Thymus (tissue), 11 donors: ENCODE measurements around the gene FUT8. TPM values are rescaled to one million over a fixed set of nuclear protein-coding genes. Genes with fewer than 3 reads are reported as not detected.

Experiments
- DNase-seq, 9 donors: peaks; one replicate each; pipeline ENCODE4 v3.0.0-alpha.2; 2013; ENCODE audit warnings: low spot score in 9 of 9, low read depth in 6 of 9, missing footprints in 1 of 9
- H3K27ac ChIP-seq, 2 donors: one replicate each; pipeline ENCODE4 v1.5.1; 2013; ENCODE audit warnings: control low read depth in 1 of 2, low read depth in 1 of 2, low read length in 1 of 2, mild to moderate bottlenecking in 1 of 2, moderate library complexity in 1 of 2
- H3K27me3 ChIP-seq, 2 donors: one replicate each; pipeline ENCODE4 v1.5.1; 2013; ENCODE audit warnings: low read length in 1 of 2; ENCODE audit not compliant: control insufficient read depth in 2 of 2, insufficient read depth in 1 of 2
- H3K36me3 ChIP-seq, 2 donors: one replicate each; pipeline ENCODE4 v1.5.1; 2013; ENCODE audit warnings: low read length in 1 of 2, mild to moderate bottlenecking in 1 of 2, moderate library complexity in 1 of 2; ENCODE audit not compliant: control insufficient read depth in 2 of 2, insufficient read depth in 2 of 2
- H3K4me1 ChIP-seq, 2 donors: one replicate each; pipeline ENCODE4 v1.5.1; 2013; ENCODE audit warnings: low read length in 2 of 2; ENCODE audit not compliant: control insufficient read depth in 2 of 2, insufficient read depth in 2 of 2
- H3K4me3 ChIP-seq, 2 donors: one replicate each; pipeline ENCODE4 v1.5.1; 2013; ENCODE audit warnings: low read length in 2 of 2, control low read depth in 1 of 2, mild to moderate bottlenecking in 1 of 2
- H3K9me3 ChIP-seq, 2 donors: one replicate each; pipeline ENCODE4 v1.5.1; 2013; ENCODE audit warnings: low read length in 1 of 2, mild to moderate bottlenecking in 1 of 2; ENCODE audit not compliant: control insufficient read depth in 2 of 2, insufficient read depth in 1 of 2
- WGBS: extraction: QIAGEN DNeasy Blood & Tissue Kit; methylation state at CpG from one replicate; pipeline ENCODE4 v1.1.7; 2013; 5-methylcytosine and 5-hydroxymethylcytosine counted together
- polyA plus RNA-seq: library from polyadenylated mRNA; stranded (reverse); fragments of 200-250 nt; gene quantifications from one replicate; pipeline ENCODE4 v1.2.3, GENCODE V29; 2013
- total RNA-seq: library from RNA; stranded (reverse); fragments of 120-200 nt; gene quantifications from one replicate; pipeline ENCODE4 v1.2.4, GENCODE V29; 2013
- donor health status: healthy.

The FUT8 gene
- total and polyA plus RNA-seq, 2 donors, result 15.0 to 35.2 TPM

GRCh38 chr14:65433646-65434045, 21.1 kb downstream of the FUT8 start:
- no peak overlapping the region for H3K27ac ChIP-seq
- no peak for DNase-seq
- peaks cover 0 to 3% of the 10 kb centered on the region in 2 donors for H3K4me1 ChIP-seq
- no peak overlapping the region for H3K4me3 ChIP-seq
- no peaks in the 10 kb centered on the region for H3K36me3 ChIP-seq
- H3K27me3 ChIP-seq, result no peaks in the 10 kb centered on the region
- WGBS, result 88% methylated on average over 2 of the region's 2 CpGs
- H3K9me3 ChIP-seq, result no peaks in the 10 kb centered on the region

GRCh38 chr14:65434216-65434850, 21.8 kb downstream of the FUT8 start:
- no peak overlapping the region for H3K4me3 ChIP-seq
- no peak for DNase-seq
- H3K27me3 ChIP-seq, result no peaks in the 10 kb centered on the region
- no peaks in the 10 kb centered on the region for H3K36me3 ChIP-seq
- peaks cover 0 to 3% of the 10 kb centered on the region in 2 donors for H3K4me1 ChIP-seq
- H3K27ac ChIP-seq, result no peak overlapping the region
- WGBS, result 41% methylated on average over 3 of the region's 3 CpGs
- no peaks in the 10 kb centered on the region for H3K9me3 ChIP-seq

GRCh38 chr14:65438266-65438933, 25.9 kb downstream of the FUT8 start:
- WGBS, result 4% methylated on average over 1 of the region's 1 CpG
- Histone ChIP-seq H3K27me3 (no peaks in the 10 kb centered on the region), H3K9me3 (no peaks in the 10 kb centered on the region), H3K36me3 (no peaks in the 10 kb centered on the region), H3K27ac (no peak overlapping the region), H3K4me1 (no peaks in the 10 kb centered on the region), H3K4me3 (no peak overlapping the region)
- no peak for DNase-seq

GRCh38 chr14:65439117-65439516, 26.6 kb downstream of the FUT8 start:
- Histone ChIP-seq H3K27ac (no peak overlapping the region), H3K4me1 (no peaks in the 10 kb centered on the region), H3K36me3 (no peaks in the 10 kb centered on the region), H3K27me3 (no peaks in the 10 kb centered on the region), H3K4me3 (no peak overlapping the region), H3K9me3 (no peaks in the 10 kb centered on the region)
- no peak for DNase-seq

- no peak overlapping the region for H3K27ac ChIP-seq
- no peak for DNase-seq
- no peaks in the 10 kb centered on the region for H3K4me1 ChIP-seq
- no peak overlapping the region for H3K4me3 ChIP-seq
- H3K27me3 ChIP-seq, result no peaks in the 10 kb centered on the region
- no peaks in the 10 kb centered on the region for H3K36me3 ChIP-seq
- H3K9me3 ChIP-seq, result no peaks in the 10 kb centered on the region
- 98% methylated on average over 1 of the region's 1 CpG for WGBS
Measured at GRCh38 chr14:65440230-65440629, 27.7 kb downstream of the FUT8 start.

GRCh38 chr14:65444230-65444629, 31.7 kb downstream of the FUT8 start:
- 98% methylated on average over 1 of the region's 1 CpG for WGBS
- H3K4me1 ChIP-seq, result no peaks in the 10 kb centered on the region
- DNase-seq, result no peak
- no peak overlapping the region for H3K27ac ChIP-seq
- no peaks in the 10 kb centered on the region for H3K27me3 ChIP-seq
- no peaks in the 10 kb centered on the region for H3K9me3 ChIP-seq
- no peak overlapping the region for H3K4me3 ChIP-seq
- no peaks in the 10 kb centered on the region for H3K36me3 ChIP-seq

GRCh38 chr14:65446159-65446558, 33.6 kb downstream of the FUT8 start:
- Histone ChIP-seq H3K27me3 (no peaks in the 10 kb centered on the region), H3K9me3 (peaks cover 0 to 6% of the 10 kb centered on the region in 2 donors), H3K36me3 (peaks cover 3 to 5% of the 10 kb centered on the region in 2 donors), H3K27ac (no peak overlapping the region), H3K4me3 (no peak overlapping the region), H3K4me1 (no peaks in the 10 kb centered on the region)
- 94% methylated on average over 1 of the region's 1 CpG for WGBS
- DNase-seq, result no peak

GRCh38 chr14:65449647-65450046, 37.1 kb downstream of the FUT8 start:
- DNase-seq, result no peak
- H3K9me3 ChIP-seq, result peaks cover 0 to 13% of the 10 kb centered on the region in 2 donors
- H3K36me3 ChIP-seq, result peaks cover 5 to 6% of the 10 kb centered on the region in 2 donors
- no peaks in the 10 kb centered on the region for H3K4me1 ChIP-seq
- H3K27me3 ChIP-seq, result no peaks in the 10 kb centered on the region
- 96% methylated on average over 1 of the region's 1 CpG for WGBS
- no peak overlapping the region for H3K27ac ChIP-seq
- H3K4me3 ChIP-seq, result no peak overlapping the region

- DNase-seq, result no peak
- 98% methylated on average over 3 of the region's 3 CpGs for WGBS
- H3K4me3 ChIP-seq, result no peak overlapping the region
- H3K4me1 ChIP-seq, result no peaks in the 10 kb centered on the region
- H3K27me3 ChIP-seq, result no peaks in the 10 kb centered on the region
- H3K9me3 ChIP-seq, result peaks cover 0 to 13% of the 10 kb centered on the region in 2 donors
- H3K27ac ChIP-seq, result no peak overlapping the region
- H3K36me3 ChIP-seq, result peaks cover 5 to 6% of the 10 kb centered on the region in 2 donors
Measured at GRCh38 chr14:65453807-65454480, 41.4 kb downstream of the FUT8 start.
